Muscle layer of duodenum (tissue), 2 donors: Measurements from ENCODE around the gene RHPN2.
"Not testable (repeated sequence)": the region's sequence is repeated elsewhere in the genome, so short reads cannot be mapped to it uniquely, and the experiment has no call there.

Experiments
- H3K27ac ChIP-seq: one replicate; pipeline ENCODE4 v1.7.0; 2013; ENCODE audit warnings: mild to moderate bottlenecking, low read length
- H3K27me3 ChIP-seq: one replicate; pipeline ENCODE4 v1.7.0; 2013; ENCODE audit warnings: low read depth, mild to moderate bottlenecking, control low read depth, low read length
- H3K36me3 ChIP-seq, 2 donors: one replicate each; pipeline ENCODE4 v1.7.0; 2013; ENCODE audit warnings: low read length in 2 of 2, control low read depth in 1 of 2, mild to moderate bottlenecking in 1 of 2; ENCODE audit not compliant: insufficient read depth in 2 of 2, control insufficient read depth in 1 of 2
- H3K4me1 ChIP-seq, 2 donors: one replicate each; pipeline ENCODE4 v1.7.0; 2013; ENCODE audit warnings: low read length in 2 of 2, mild to moderate bottlenecking in 2 of 2, control low read depth in 1 of 2, moderate library complexity in 1 of 2; ENCODE audit not compliant: insufficient read depth in 2 of 2, control insufficient read depth in 1 of 2
- H3K4me3 ChIP-seq, 2 donors: one replicate each; pipeline ENCODE4 v1.7.0; 2013; ENCODE audit warnings: low read length in 2 of 2, low read depth in 1 of 2, mild to moderate bottlenecking in 1 of 2
- H3K9me3 ChIP-seq, 2 donors: one replicate each; pipeline ENCODE4 v1.7.0; 2013; ENCODE audit warnings: low read length in 2 of 2, control low read depth in 1 of 2, mild to moderate bottlenecking in 1 of 2; ENCODE audit not compliant: control insufficient read depth in 1 of 2
- donor health status: healthy.

Gene RHPN2

DNA sequence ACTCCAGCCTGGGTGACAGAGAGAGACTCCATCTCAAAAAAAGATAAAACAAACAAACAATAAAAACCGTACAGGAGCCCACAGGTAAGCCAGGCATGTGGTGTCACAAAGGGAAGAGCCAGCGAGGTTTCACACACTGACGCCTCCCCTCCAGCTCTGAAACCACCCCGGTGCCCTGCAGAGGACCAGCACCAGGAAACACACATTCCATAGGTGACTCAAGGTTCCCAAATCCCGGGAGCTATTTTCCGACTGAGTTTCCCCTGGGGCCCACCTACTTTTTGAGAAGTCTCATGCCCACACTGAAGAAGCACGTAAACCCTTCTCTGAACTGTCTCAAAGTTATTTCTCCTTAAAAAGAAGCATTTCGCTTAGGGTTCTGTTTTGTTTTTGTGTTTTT is 40.3 kb downstream of the RHPN2 start:
- Histone ChIP-seq H3K36me3 (no peaks in the 10 kb centered on the region), H3K4me3 (no peak overlapping the region), H3K27ac (no peak overlapping the region), H3K9me3 (no peaks in the 10 kb centered on the region), H3K4me1 (no peaks in the 10 kb centered on the region), H3K27me3 (no peaks in the 10 kb centered on the region)

DNA sequence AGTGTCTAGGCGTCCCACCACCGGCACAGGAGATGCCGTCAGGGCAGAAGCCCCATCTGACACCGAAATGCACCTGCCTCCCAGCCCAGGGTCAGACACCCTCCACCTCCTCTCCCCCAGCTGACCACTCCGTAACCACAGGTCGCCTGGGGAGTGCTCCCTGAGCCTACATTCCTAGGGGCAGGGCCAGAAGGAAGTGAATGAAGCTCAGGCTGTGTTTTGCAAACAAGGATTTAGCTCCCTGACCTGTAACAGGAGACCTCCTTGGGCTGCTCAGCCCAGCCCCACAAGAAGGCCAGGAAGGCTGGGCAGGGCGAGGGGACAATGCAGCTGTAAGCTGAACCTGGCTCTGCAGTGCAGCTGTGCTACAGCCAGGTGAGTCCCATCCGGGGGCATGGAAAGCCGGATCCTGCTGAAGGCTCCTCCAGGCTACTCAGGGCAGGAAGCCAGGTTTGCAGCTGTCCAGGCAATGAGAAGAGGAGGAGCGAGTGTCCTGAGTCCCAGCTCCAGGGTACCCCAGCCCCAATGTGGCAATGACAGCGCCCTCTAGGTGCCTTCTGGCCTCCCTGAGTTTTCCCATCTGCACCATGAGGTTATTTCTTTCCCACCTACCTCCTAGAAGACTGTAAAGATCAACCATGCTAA is 42.1 kb downstream of the RHPN2 start:
- Histone ChIP-seq H3K27ac (no peak overlapping the region), H3K9me3 (no peaks in the 10 kb centered on the region), H3K4me3 (no peak overlapping the region), H3K36me3 (no peaks in the 10 kb centered on the region), H3K4me1 (no peaks in the 10 kb centered on the region), H3K27me3 (no peaks in the 10 kb centered on the region)

DNA sequence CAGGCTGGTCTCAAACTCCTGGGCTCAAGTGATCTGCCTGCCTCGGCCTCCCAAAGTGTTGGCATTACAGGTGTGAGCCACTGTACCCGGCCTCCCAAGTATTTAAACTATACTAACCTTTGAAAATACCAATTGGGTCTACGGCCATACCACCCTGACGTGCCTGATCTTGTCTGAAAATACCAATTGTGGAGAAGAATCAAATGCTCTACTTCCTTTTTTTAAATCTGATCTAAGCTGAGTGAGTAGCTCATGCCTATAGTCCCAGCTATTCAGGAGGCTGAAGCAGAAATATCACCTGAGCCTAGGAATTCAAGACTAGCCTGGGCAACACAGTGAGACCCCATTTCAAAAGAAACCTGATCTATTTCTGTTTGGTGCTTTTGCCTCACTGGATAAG is 53.8 kb downstream of the RHPN2 start:
- not testable (repeated sequence) for H3K27ac ChIP-seq, H3K9me3 ChIP-seq, H3K4me3 ChIP-seq, H3K4me1 ChIP-seq, H3K27me3 ChIP-seq, H3K36me3 ChIP-seq

DNA sequence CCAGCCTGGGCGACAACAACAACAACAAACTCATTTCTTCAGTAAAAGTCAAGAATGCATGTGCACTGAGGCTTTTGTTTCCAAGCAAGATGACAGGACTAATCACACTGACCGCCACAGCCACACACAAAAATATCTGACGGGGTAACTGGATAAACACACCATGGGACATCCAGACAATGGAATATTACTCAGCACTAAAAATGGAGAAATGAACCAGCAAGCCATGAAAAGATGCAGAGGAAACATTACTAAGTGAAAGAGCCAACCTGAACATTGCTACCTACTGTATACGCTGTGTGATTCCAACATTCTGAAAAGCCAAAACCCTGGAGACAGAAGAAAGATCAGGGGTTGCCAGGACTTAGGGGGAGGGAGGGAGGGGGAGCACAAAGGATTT is 56.0 kb downstream of the RHPN2 start:
- Histone ChIP-seq H3K36me3 (no peaks in the 10 kb centered on the region), H3K27me3 (no peaks in the 10 kb centered on the region), H3K4me1 (no peaks in the 10 kb centered on the region), H3K27ac (no peak overlapping the region), H3K9me3 (no peaks in the 10 kb centered on the region), H3K4me3 (no peak overlapping the region)

DNA sequence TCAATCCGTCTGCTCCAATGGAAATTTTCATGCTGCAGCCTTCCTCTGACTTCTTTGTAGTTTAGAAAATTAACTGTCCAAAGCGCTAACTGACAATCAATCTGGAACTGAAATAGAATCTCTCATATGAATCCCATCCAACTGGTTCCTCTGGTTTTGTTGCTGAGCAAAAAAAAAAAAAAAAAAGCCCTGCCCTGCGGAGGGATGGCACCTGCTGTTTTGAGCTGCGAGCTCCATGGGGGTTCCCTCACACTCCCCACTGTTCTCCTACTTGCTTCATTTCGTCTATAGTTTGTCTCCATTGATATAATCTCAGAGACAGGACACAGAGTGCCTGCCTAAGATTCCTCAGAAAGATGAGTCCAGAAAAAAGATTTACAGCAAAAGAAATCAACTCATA is 59.2 kb downstream of the RHPN2 start:
- Histone ChIP-seq H3K27ac (no peak overlapping the region), H3K4me3 (no peak overlapping the region), H3K9me3 (no peaks in the 10 kb centered on the region), H3K4me1 (no peaks in the 10 kb centered on the region), H3K27me3 (no peaks in the 10 kb centered on the region), H3K36me3 (no peaks in the 10 kb centered on the region)

DNA sequence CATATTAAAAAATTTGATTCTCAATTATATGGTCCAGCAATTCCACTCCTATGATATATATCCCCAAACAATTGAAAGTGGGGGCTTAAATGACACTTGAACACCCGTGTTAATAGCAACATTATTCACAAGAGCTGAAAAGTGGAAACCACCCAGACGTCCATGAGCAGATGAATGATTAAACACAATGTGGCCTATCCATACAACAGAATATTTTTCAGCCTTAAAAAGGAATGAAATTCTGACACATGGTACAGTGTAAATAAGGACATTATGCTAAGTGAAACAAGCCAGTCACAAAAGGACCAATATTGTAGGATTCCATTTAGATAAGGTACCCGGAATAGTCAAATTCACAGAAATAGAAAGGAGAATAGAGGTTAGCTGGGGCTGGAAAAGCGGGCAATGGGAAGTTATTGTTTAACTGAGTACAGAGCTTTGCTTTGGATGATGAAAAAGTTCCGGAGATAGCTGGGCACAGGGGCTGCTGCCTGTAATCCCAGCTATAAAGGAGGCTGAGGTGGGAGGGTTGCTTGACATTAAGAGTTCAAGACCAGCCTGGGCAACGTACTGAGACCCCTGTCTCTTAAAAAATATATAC is 61.2 kb downstream of the RHPN2 start:
- H3K27ac ChIP-seq, H3K9me3 ChIP-seq: not testable (repeated sequence)

DNA sequence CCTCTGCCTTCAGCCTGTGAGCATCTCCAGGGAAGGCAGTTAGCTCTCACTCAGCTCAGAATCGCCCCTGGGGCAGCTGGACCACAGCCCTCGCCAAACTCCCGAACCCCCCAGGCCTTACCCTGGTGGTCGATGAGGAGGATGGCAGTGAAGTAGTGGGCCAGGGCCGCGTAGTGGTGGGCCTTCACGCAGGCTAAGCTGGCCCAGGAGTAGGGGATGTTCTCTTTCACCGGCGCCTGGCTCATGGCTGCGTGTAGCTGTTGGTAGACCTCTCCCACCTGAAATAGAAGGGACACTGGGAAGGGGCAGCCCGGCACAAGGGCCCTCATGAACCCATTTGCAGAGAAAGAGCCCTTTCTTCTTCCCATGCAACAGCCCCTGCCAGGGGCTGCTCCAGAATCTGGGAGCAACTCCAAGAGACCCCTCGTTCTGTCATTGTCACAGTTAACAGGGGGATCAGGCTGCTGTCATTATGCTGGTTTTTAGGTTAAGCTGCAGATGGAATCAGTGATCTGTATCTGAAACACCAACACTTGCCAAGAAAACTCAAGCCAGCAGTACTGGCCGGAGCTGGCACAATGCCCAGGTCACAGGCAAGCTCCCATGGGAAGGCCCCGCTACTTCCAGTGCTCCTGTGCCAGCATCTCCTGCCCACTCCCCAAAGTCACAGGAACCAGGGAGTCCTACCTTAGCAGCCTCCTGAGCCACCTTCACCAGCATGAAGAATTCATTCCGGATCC is 62.4 kb downstream of the RHPN2 start:
- H3K4me3 ChIP-seq, H3K27ac ChIP-seq, H3K27me3 ChIP-seq, H3K9me3 ChIP-seq, H3K4me1 ChIP-seq, H3K36me3 ChIP-seq: not testable (repeated sequence)

More for the DNA sequence above, 61.2 kb downstream of the RHPN2 start:
- not testable (repeated sequence) for H3K4me1 ChIP-seq, H3K36me3 ChIP-seq, H3K27me3 ChIP-seq, H3K4me3 ChIP-seq

DNA sequence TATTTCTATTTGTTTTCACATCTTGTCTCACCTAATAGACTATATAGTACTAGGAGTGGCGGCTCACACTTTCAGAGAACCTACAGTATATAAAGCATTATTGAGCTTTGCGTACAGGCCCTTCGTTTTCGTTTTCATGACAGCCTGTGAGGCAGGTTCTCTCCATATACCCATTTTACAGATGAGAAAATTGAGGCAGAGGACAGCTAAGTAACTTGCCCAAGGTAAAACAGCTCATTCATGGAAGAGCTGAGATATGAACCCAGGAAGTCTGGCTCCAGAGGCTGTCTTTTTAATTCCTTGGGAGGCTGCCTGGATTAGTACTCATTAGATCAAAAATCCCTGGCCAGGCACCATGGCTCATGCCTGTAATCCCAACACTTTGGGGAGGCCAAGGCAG is 63.8 kb downstream of the RHPN2 start:
- no peaks in the 10 kb centered on the region for H3K27me3 ChIP-seq
- no peaks in the 10 kb centered on the region for H3K4me1 ChIP-seq
- H3K27ac ChIP-seq = no peak overlapping the region
- H3K36me3 ChIP-seq = no peaks in the 10 kb centered on the region
- H3K9me3 ChIP-seq = no peaks in the 10 kb centered on the region
- H3K4me3 ChIP-seq = no peak overlapping the region

DNA sequence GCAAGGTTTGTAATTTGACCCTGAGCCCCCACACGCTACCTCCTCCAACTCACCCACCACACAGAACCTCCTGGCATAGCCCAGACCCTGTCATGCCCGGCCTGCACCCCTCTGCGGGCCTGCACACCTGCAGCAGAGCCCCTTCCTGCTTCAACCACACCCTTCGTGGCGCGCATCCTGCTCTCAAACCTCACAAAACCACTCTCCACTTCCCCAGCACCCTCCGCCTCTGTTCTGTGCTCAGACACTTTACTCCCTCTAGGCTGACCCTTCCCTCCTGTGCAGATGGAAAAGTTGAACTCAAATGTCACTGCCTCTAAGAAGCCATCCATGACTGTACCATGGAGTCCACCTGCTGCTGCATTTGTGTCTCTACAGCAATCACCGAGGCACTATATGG is 64.2 kb downstream of the RHPN2 start:
- Histone ChIP-seq H3K4me3 (no peak overlapping the region), H3K27ac (no peak overlapping the region), H3K27me3 (no peaks in the 10 kb centered on the region), H3K4me1 (no peaks in the 10 kb centered on the region), H3K9me3 (no peaks in the 10 kb centered on the region), H3K36me3 (no peaks in the 10 kb centered on the region)

DNA sequence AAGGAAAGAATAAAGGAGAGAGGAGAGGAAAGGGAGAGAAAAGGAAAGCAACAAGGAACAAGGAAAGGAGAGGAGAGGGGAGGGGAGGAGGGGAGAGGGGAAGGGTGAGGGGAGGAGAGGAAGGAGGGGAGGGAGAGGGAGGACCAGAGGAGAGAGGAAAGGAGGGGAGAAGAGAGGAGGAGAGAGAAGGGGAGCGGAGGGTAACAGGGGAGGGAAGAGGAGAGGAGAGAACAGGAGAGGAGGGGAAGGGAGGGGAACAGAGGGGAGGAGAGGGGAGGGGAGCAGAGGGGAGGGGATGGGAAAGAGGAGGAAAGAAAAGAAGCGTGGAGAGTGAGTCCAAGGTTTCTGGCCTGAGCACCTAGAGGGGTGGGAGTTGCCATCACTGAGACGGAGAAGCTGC is 66.0 kb downstream of the RHPN2 start:
- Histone ChIP-seq H3K27me3 (no peaks in the 10 kb centered on the region), H3K4me1 (no peaks in the 10 kb centered on the region), H3K4me3 (no peak overlapping the region), H3K27ac (no peak overlapping the region), H3K9me3 (no peaks in the 10 kb centered on the region), H3K36me3 (no peaks in the 10 kb centered on the region)

DNA sequence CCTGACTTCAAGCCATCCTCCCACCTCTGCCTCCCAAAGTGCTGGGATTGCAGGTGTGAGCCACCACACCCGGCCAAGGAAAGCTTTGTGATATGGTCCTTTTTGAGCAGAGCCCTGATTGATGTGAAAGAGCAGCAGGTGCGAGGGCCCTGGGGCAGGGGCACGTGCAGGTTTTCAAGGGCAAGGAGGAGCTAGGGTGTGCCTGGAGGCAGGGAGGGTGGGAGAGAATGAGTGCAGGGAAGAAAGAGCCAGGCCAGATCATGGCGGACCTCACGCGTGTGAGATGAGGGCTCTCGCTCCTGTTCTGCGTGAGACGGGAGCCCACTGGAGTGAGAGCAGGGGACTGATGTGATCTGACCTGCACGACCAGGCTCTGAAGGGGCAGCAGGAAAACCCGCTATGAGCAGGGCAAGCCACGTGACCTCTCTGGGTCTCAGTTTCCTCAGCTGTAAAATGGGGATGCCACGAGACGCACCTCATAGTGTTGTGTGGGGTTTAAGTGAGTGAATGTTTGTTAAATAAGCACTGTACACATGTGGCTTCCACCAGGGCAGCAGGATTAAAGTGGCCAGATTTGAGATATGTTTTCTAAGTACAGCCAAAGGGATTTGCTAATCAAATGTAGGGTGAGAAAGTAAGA is 66.9 kb downstream of the RHPN2 start:
- Histone ChIP-seq H3K4me1 (no peaks in the 10 kb centered on the region), H3K27ac (no peak overlapping the region), H3K27me3 (no peaks in the 10 kb centered on the region), H3K36me3 (no peaks in the 10 kb centered on the region), H3K4me3 (no peak overlapping the region), H3K9me3 (no peaks in the 10 kb centered on the region)
